ENCODE data around the gene PDGFC.
A peak's percentile ranks its signal among the peaks of the same experiment; 100 is the strongest.

Gene PDGFC, protein sequence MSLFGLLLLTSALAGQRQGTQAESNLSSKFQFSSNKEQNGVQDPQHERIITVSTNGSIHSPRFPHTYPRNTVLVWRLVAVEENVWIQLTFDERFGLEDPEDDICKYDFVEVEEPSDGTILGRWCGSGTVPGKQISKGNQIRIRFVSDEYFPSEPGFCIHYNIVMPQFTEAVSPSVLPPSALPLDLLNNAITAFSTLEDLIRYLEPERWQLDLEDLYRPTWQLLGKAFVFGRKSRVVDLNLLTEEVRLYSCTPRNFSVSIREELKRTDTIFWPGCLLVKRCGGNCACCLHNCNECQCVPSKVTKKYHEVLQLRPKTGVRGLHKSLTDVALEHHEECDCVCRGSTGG

DNA sequence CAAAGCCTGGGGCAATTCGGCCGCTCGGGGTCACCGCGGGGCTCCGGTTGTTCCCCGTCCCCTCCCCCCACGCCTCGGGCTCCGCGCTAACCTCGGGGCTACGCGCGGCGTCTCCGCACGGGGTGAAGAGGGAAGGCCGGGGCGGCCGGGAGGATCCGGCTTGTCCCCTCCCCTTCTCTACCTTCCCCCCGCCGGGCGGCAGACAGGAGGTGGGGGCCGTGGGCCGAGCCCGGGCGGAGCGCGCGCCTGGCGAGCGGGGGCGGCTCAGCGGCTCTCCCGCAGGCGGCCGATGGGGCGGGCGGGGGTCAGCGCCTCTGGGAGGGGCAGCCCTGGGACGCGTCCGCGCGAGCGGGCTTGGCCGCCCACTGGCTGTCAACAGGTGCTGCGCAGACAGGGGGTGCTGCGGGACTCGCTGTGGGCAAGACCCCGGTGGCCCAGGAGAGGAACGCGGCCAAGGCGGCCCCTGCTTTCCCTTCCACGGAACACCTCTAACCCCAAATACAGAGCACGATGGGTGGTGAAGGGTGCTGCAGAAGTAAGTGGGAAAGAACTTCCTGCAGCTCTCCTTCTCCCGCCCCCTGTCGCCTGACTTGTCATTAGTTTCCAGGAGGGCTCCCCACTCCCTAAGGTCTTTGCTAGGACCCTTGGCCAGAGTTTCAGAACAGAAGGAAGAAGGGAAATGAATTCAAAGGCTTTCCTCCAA lies at the start of gene PDGFC:
PDGFC (minus strand) TSS at position 124 of the 703 bp plus-strand sequence. CDS start 896 bp downstream, outside the sequence.
- peak in 12 of 14 donors; percentile 17 to 83 (median 66) for DNase-seq

DNA sequence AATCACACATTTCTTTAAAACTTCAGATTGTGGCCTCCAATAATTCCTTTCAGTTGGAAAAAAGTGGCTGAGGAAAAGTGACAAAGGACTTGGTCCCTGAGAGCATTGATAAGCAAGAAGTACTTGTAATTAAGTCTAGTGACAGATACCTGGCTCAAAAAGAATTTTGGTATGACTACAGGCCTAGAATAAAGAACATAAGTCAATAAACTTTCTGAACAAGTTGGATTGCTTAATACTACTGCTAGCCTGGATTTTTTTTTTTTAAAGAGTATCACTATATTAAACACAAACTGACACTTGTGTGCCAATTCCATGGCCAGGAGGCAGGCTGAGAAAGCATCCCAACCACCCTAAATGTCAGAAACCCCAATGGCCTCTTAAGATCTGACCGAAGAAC lies 49.3 kb upstream of the PDGFC start:
- DNase-seq, result no peak

DNA sequence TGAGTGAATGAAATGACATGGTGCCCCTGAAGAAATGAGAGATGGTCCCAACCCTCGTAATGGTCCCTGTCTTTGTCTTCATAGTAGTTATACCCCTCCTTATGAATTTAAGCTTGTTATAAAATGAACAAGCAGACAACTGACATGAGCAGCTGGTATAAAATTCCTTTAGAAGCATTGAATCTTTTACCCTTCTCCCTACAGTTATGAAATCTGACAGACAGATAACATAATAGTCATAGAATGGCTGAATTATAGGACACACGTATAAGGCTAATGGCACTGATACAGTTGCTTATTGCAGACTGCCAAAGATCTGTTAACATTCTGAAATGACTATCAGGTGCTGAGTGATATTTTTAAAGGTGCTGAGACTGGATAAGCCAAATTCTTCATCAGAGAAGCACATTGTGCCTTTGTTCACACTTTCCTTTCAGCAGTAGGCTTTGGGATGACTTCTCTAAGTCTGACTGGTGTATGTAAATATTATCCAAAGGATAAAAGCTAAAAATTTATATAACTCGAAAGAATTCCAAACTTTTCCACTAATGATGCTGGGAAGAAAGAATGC lies 47.4 kb upstream of the PDGFC start:
- no peak for DNase-seq

DNA sequence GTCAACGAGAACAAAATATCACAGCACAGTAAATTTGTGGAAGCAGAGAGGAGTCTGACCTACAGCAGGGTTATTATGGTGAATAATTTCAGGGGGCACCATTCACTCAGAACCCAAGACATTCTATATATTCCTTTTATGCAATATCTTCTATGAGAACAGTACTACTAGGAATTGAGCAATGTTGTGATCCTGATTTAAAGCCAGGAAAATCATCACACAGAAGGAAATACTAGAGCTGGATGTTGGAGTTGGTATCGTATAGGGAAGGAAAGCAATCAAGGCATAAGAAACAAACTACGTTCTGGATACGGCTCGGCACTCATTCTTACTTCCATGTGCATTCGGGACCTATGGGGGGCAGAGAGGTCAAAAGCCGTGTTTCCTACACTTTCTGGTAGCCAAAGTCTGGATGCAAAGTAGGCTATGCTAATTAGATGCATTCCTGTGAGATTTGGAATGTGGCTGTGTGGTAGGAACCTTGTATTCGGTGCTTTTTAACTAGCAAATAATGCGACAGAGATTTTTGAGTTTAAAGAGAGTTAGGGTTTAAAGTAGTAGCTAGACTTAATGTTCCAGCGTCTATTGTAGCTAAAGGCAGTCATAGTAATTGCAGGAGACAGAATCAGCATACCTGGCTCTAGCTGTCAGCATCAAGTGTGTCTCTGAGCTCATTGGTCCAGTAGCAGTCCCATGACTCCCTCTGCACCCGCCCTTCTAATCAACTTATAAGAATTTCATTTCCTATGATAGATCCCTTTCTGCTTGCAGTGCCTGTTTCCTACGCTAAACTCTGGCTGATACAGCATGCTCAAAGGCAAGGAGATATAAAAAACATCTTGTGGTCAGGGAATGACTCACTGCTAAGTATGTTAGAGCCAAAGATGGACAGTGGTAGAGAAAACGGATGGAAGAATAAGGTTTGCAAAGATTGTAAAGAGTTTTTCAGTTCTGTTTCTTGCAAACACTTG lies 43.3 kb upstream of the PDGFC start:
- no peak for DNase-seq

DNA sequence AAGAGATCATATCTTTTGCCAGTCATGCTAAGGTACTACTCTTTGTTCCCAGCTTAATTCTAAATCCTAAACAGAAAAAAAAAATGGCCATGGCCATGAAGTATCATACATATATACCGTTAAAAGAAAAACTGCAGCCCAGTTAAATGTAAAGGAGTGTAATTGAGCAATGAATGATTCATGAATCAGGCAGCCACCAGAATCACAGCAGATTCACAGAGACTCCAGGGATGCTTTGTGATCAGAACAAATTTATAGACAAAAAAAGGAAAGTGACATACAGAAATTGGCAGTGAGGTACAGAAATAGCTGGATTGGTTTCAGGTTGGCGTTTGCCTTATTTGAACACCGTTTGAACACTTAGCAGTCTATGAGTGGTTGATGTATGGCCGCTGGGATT lies 42.1 kb upstream of the PDGFC start:
- DNase-seq, result no peak

DNA sequence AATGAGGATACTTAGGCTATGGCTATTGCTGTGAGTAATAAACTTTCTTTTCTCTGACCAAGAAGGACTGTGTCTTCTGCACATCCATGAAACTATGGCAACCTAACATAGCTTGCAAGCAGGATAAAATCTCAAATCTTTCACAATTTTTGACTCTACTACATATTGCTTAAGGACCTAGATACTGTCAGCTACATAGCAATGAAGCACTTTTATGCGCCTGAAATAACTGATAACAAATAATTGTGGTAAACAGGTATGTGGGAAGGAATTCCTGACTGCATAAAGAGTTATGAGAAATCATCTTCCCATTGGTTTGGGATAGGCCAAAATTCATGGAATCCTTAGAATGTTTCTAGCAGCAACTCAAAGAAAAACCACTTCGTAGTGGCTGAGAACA lies 41.2 kb upstream of the PDGFC start:
- DNase-seq, result no peak

DNA sequence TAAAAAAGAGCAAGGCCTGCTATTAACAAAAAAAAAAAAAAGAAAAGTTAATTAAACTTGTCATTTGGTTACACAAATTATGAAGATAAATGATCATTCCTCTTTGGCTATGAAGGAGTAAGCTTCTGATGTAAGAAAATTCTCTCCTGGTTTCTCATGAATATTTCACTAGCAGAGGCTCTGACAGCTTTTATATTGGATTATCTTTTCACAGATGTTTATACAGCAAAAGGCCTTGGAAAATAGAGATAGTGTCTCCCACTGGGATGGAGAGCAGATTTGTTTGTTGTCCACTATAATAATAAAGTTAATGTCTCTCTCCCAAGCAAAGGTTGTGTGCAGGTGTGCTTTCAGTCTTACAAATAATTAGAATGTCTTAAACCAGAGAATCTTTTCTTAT lies 40.7 kb upstream of the PDGFC start:
- DNase-seq, result no peak

DNA sequence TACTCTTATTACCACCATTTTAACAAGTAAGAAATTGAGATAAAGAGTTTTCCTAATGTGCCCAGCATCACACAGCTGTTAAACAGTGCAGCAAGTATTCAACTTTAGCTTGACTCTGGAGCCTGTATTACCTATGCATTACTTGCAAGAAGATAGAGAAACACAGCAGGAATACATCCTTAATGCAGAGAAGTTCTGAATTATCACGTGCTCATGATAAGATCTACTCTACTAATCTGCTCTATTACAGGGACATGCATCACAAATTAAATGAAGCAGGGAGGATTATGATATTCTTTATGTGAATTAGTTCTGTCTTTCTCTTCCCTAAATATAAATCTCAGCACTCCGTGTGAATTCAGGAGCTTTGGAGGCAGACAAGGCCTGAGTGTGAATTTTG lies 39.0 kb upstream of the PDGFC start:
- no peak for DNase-seq

DNA sequence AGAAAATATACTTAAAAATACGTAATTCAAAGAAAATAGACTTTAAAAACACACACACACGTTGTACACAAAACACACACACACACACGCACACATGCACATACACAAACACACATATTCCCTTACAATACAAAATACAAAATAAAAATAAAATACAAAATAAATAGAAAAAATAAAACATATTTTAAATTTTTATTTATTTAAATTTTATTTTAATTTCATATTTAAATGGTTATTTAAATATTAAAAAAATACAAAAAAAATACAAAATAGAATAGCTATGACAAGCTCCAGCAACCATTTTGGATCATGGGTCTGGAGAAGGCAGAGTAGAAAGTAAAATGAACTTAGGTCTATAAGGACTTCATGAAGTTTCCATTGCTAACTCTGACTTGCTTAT lies 34.2 kb upstream of the PDGFC start:
- DNase-seq, result no peak

DNA sequence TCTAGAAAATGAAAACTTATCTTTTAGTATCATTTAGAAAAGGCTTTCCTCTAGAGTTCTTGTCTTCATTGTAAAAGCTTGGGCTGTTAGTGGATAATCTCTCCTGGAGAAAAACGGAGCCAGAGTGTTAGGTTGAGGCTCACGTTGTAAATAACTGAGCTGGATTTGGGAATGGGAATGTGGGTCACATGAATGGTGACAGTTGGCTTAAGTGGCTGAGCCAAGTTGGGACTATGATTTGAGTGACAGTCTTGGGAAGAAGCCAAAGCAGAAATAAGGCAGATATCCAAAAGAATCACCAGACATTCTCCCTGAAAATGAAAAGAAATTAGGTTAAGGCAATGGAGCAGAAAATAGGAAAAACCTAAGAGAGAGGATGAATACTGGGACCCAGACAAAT lies 33.6 kb upstream of the PDGFC start:
- DNase-seq, result peak in 1 of 14 donors; percentile 6

DNA sequence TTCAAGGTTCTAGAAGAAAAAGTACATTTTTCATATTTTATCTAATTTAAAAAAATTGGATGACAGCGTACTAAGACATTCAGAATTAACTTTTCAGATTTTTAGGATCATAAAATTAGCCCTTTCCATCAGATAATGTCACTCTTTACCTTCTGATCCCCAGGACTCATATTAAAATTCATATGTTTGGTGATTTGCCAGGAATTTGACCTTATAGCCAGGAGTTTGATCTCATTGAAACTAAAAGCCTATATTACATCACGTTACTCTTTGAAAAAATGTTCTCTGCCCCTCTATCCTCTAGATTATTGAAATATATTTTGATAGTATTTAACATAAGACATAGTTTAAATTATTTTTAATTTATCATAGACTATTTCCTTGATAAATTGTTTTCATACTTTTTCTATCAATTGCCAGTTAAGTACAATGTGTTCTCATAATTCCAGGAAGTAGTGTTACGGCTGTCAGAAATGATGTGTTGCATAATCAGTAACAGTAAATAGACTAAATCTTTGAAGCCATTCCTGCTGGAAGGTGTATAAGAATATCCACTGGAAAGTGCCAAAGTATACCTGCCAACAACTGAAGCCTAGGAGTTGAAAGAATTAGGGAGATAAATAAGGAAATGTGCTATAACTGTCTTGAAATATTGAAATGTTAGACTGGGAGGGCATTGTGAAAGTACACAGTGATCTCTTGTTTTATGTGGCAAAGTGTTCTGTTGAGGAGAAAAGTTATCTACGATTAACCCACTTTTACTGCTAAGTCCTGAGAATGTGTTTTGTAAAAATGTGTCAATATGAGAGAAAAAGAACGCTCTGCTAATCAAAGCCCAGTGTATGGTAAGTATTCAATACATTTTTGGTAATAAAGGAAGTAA lies 32.9 kb upstream of the PDGFC start:
- DNase-seq, result no peak

DNA sequence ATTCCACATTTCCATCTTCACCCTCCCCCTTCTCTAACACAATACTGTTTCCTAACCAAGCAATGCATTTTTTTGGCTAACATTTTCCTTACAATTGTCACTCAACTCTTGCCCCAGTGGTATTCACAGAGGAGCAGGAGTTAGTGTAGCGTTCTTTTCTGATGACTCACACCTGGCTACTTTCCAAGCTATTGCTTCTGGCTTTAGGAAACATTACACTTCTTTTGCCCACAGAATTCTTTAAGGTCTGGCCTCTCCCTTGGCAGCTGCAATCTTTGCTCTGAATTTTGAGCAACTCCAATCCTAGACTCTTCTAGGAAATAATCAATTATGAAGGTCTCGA lies 27.5 kb upstream of the PDGFC start:
- no peak for DNase-seq

DNA sequence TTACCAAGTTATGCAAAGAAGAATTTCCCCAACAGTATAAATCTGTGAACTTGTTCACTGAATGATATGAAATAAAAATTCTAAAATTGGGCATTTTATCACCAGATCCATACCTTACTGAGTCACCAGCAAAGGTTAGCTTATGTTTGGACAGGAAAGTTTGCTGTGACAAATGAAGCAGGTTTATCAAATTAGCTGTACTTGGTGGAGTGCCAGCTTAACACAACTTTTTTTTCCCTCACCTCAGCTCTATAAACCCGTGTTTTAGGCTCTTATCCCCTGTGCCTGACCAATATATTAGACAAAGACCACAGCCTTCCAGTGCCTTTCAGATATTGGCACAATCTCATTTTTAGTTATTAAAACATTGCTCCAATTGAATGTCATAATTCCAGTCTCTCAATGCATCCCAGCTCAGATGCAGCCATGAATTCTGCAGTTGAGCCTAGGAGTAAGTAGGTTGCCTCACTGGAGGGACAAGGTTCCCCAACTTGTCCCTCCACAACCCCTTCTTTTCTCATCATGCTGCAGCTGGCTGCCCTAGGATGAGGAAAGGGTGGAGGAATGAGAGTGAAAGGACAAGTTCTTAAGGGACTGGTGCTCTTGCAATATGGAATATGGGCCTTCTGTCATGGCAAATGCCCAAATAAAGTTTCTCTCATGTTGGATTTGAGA lies 27.0 kb upstream of the PDGFC start:
- DNase-seq, result no peak

DNA sequence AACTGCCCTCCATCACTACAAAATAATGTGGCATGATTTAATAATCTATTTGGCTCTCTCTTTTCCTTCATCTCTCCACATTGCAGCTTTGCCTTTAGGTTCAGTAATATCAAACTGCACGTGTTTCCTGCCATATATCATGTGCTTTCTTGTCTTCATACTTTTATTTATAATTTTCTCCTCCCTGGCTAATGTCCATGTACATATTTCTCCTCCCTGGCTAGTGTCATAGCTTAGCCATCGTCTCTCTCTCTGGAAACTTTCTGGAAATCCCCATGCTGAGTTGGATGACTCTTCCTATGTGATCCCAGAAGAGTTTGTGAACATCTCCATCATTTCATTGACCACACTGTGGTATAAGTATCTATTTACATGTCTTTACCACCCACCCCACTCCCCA lies 21.3 kb upstream of the PDGFC start:
- DNase-seq, result no peak

DNA sequence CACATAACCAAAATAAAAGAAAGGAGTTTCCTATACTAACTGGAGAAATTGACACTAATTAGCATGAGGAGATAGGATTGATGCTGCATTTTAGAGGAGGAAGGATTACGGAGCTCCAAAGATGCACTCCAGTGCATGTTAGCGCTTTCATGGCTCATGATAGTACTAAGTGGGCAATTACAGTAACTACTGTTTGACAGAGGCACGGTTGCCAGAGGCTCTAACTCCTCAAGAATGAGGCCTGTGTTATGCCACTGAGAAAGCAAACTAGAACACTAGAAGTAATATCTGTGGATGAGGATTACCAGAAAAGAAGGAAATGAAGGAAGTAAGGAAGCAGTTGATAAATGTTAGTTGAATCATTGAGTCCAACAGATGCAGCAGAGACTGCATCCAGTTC lies 19.6 kb upstream of the PDGFC start:
- DNase-seq, result no peak

DNA sequence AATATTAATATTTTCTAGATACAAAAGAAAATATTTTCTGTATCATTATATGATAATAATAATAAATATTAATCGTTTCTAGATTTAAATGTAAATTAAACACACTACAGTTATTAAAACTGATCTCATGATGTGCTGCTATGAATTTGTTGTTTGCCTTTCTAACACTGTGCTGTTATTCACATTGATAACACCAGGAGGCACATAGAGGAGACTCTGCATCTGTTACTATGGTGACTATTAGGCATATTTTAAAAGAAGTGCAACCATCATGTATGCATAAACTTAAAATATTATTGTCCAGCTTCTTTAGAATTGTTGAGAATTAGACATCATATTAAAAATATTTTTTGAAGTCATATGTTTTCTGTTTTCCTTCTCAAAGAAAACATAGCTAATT lies 11.8 kb upstream of the PDGFC start:
- DNase-seq, result no peak

DNA sequence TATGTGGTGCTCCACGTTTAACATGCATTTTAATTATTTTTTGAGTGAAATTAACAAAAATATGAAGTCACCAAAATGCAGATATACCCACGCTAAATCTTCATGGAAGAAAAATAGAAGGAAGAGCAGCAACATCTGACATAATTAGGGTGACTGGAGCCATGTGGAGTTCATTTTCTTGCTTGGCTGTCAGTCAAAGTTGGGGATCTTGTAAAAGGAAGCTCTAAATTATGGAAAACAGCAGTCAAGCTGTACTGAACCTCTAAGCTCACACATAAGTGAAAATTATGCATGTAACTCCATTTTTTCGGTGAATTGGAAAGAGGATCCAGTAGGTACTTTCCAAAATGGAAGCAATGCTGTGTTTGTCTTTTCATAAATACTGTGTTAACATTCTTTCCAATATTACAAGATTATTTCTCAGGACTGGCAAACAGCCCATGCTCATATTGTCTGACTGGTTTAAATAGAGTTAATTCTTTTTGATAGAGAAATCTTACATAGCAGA lies 9.7 kb upstream of the PDGFC start:
- DNase-seq, result no peak

DNA sequence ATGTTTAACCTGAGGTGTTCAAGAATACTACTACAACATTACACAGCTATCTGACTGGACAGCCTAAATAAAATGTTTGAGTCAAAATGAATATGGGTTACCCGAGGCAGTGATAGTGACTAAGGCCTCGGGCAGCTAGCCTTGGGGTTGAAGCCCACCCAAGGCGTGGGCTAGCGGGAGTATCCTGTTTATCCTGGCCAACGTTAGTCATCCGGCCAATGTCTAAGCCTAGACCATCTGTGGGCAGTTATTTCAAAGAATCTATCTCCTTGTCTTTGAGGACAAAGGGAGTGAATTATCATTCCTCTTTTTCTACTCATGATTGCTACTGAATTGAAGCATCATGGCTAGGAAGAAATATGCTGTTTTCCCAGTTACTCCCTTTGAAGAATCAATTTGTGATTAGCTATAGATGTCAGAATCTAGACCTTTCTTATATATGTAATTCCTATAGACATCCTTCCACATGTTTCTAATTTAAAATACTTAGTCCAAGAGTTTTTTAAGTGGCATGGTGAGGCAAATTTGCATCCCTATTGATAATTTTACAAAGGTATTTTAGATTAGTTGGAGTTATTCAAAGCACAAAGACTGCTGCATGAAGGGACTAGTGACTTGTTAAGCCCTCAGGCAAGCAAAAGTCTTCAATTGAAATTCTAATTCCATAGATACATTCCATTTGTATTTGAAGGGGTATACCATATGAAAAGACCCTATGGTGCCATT lies 6.0 kb upstream of the PDGFC start:
- no peak for DNase-seq

DNA sequence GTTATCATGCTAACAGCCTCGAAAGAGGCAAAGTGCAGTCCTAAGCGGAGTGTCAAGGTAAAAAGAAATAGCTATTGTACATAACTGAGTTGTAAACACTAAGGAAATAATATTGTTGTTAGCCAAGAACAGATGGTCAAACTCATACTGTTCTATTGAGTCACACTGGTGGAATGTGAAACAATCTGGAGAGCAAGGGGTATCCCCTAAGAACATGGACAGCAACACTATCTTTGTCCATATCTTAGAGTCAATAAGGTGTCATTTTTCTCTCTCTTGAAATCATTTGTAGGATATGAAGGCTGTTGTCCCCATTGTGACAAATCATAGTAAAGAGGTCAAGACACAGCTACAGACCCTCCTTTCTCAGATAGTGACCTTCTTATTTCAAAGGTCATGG lies 4.5 kb upstream of the PDGFC start:
- DNase-seq, result no peak

DNA sequence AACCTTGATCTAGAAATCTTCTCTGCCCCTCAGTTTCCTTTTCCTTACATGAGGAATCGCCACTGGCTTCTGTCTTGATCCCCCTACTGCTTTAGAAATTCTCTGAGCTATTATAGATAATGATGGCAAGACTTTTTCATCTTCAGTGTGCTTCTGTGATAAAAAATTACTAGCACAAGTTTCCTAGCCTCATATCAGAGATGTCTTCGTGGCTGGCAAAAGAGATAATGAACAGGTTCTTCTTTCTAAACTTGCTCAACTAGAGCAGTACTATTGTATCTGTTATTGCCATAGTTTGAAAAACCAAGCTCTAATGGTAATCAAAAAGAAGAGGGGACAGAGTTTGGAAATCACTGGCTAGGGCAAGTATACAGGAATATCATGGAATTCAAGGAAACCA lies 4.1 kb upstream of the PDGFC start:
- no peak for DNase-seq

All from C1 segment of cervical spinal cord (tissue), 14 donors.